ENCODE data around the gene OBSCN.

Gene OBSCN

GRCh38 chr1:228295981-228296380 is 88.1 kb downstream of the OBSCN start:
- DNase-seq (ENCODE audit: low read depth, low spot score): no peak
- TF ChIP-seq, protein P1, sequence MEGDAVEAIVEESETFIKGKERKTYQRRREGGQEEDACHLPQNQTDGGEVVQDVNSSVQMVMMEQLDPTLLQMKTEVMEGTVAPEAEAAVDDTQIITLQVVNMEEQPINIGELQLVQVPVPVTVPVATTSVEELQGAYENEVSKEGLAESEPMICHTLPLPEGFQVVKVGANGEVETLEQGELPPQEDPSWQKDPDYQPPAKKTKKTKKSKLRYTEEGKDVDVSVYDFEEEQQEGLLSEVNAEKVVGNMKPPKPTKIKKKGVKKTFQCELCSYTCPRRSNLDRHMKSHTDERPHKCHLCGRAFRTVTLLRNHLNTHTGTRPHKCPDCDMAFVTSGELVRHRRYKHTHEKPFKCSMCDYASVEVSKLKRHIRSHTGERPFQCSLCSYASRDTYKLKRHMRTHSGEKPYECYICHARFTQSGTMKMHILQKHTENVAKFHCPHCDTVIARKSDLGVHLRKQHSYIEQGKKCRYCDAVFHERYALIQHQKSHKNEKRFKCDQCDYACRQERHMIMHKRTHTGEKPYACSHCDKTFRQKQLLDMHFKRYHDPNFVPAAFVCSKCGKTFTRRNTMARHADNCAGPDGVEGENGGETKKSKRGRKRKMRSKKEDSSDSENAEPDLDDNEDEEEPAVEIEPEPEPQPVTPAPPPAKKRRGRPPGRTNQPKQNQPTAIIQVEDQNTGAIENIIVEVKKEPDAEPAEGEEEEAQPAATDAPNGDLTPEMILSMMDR (IDR thresholded peaks at IDR 0.05; ENCODE audit: low read depth, low read length): no peak
- in situ Hi-C loops (cut with HindIII; ENCODE audit: low sequenced_read_pairs): no loop called here
- no peak overlapping the region for H3K4me3 ChIP-seq (ENCODE audit: low read depth, low read length)

- no peak for DNase-seq (ENCODE audit: low read depth, low spot score)
- no peak overlapping the region for H3K4me3 ChIP-seq (ENCODE audit: low read depth, low read length)
- TF ChIP-seq, protein P1 (IDR thresholded peaks at IDR 0.05; ENCODE audit: low read depth, low read length): no peak
- in situ Hi-C loops (cut with HindIII; ENCODE audit: low sequenced_read_pairs): no loop called here
Measured at GRCh38 chr1:228297242-228297641, 89.4 kb downstream of the OBSCN start.

GRCh38 chr1:228297822-228298221 is 90.0 kb downstream of the OBSCN start:
- H3K4me3 ChIP-seq (ENCODE audit: low read depth, low read length): no peak overlapping the region

DNA sequence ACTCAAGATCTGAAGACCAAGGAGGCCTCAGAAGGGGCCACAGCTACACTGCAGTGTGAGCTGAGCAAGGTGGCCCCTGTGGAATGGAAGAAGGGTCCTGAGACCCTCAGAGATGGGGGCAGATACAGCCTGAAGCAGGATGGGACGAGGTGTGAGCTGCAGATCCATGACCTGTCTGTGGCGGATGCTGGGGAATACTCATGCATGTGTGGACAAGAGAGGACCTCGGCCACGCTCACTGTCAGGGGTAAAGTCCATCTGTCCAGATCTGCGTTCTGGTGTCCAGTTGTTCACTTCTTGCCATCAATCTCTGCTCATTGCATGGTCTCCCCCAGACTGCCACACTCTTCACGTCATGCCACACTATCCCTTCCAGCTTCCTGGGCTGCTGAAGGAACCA is 90.6 kb downstream of the OBSCN start:
- TF ChIP-seq, protein P1 (IDR thresholded peaks at IDR 0.05; ENCODE audit: low read depth, low read length): no peak
- H3K4me3 ChIP-seq (ENCODE audit: low read depth, low read length): no peak overlapping the region
- DNase-seq (ENCODE audit: low read depth, low spot score): no peak
- in situ Hi-C loops (cut with HindIII; ENCODE audit: low sequenced_read_pairs): no loop called here

More at GRCh38 chr1:228297822-228298221, 90.0 kb downstream of the OBSCN start:
- TF ChIP-seq, protein P1 (IDR thresholded peaks at IDR 0.05; ENCODE audit: low read depth, low read length): no peak
- in situ Hi-C loops (cut with HindIII; ENCODE audit: low sequenced_read_pairs): no loop called here
- DNase-seq (ENCODE audit: low read depth, low spot score): no peak

DNA sequence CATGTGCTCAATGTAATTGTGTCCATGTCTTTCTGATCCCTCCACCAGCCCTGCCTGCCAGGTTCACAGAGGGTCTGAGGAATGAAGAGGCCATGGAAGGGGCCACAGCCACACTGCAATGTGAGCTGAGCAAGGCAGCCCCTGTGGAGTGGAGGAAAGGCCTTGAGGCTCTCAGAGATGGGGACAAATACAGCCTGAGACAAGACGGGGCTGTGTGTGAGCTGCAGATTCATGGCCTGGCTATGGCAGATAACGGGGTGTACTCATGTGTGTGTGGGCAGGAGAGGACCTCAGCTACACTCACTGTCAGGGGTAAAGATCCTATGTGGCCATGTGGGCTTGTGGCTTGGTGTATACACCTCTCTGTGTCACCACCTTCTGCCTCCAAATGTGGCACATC is 91.4 kb downstream of the OBSCN start:
- no peak for DNase-seq (ENCODE audit: low read depth, low spot score)
- in situ Hi-C loops (cut with HindIII; ENCODE audit: low sequenced_read_pairs): no loop called here
- no peak overlapping the region for H3K4me3 ChIP-seq (ENCODE audit: low read depth, low read length)
- TF ChIP-seq, protein P1 (IDR thresholded peaks at IDR 0.05; ENCODE audit: low read depth, low read length): no peak

DNA sequence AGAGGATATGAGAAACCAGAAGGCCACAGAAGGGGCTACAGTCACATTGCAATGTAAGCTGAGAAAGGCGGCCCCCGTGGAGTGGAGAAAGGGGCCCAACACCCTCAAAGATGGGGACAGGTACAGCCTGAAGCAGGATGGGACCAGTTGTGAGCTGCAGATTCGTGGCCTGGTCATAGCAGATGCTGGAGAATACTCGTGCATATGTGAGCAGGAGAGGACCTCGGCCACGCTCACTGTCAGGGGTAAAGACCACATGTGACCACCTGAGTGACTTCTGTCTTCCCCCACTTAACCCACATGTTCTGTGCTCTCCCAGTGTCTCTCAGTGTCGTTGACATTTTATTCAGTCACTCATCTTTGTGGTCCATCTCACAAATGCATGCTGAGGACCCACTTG is 92.1 kb downstream of the OBSCN start:
- TF ChIP-seq, protein P1 (IDR thresholded peaks at IDR 0.05; ENCODE audit: low read depth, low read length): no peak

DNA sequence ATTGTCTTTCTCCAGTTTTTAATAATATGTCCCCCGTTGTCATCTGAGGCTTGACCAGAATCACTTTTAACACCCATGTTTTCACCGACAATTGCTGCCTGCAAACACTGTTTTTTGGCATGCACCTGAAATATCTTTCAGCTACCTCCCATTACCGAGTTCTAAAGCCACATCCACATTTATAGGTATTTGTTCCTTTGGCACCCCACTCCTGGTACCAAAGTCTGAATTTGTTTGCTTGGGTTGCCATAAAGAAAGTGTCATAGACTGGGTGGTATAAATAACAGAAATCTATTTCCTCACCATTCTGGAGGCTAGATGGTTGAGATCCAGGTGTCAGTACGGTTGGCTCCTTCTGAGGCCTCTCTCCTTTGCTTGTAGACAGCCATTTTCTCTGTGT is 94.2 kb downstream of the OBSCN start:
- TF ChIP-seq, protein P1 (IDR thresholded peaks at IDR 0.05; ENCODE audit: low read depth, low read length): no peak
- in situ Hi-C loops (cut with HindIII; ENCODE audit: low sequenced_read_pairs): no loop called here
- no peak for DNase-seq (ENCODE audit: low read depth, low spot score)
- H3K4me3 ChIP-seq (ENCODE audit: low read depth, low read length): no peak overlapping the region

More for the DNA sequence above, 92.1 kb downstream of the OBSCN start:
- in situ Hi-C loops (cut with HindIII; ENCODE audit: low sequenced_read_pairs): no loop called here
- no peak overlapping the region for H3K4me3 ChIP-seq (ENCODE audit: low read depth, low read length)
- no peak for DNase-seq (ENCODE audit: low read depth, low spot score)
